SIG-M5 (cell line): ENCODE measurements around the gene DDX10.

Experiments used
- DNase-seq: peaks from one replicate; lab custom pipeline; 2025; lab: John Stamatoyannopoulos, UW

The DDX10 gene

DNA sequence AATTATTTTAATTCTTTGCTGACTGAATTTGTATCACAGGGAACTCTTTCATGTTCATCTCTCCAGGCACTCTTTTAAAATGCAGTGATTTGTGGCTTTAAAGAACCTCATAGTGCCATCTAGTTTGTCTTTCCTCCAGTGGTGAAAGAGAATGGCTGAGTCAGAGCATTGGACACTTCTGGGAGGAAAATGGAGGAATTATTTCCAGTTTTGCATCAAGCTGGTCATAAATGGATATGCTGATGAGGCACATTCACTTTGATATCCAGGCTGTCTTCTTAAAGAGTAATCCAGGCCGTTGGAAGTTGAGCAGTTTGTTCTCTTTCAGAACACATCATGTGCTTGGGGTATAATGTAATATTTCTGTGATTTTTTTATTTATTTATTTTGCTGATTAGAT is 273.7 kb downstream of the DDX10 start:
- DNase-seq = no peak

DNA sequence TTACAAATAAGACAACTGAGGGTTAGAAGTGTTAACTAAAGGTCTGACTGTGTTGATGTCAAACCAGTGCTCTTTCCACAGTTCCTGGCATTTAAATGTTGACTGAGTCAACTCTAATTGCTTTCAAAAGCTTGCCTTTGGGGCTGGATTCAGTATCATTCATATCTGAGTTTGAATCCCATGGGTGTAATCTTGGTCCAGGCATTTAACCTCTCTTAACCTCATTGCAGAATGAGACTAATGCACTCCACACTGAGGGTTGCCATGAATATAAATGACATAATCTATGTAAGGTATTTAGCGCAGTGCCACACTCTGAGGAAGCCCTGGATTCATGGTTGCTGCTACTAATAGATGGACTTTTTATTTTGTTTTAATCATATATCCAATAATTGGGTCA is 274.3 kb downstream of the DDX10 start:
- DNase-seq = no peak

DNA sequence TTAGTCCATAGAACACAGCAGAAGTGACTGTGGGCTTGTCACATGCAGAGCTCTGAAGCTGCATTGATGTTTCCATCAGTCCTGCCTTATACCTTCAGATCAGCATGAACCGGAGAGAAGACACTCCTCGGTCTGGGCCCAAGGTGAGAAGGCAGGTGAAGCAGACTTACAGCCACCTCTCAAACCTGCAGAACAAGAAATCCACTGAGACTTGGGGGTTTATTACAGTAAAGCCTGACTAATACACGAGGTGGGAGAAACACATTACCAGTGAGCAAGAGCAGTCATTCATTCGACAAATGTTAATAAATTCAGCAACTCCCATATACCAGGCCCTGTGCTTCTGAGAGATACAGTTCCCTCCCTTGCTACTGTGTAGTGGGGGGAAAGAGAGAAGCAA is 279.0 kb downstream of the DDX10 start:
- DNase-seq = no peak

DNA sequence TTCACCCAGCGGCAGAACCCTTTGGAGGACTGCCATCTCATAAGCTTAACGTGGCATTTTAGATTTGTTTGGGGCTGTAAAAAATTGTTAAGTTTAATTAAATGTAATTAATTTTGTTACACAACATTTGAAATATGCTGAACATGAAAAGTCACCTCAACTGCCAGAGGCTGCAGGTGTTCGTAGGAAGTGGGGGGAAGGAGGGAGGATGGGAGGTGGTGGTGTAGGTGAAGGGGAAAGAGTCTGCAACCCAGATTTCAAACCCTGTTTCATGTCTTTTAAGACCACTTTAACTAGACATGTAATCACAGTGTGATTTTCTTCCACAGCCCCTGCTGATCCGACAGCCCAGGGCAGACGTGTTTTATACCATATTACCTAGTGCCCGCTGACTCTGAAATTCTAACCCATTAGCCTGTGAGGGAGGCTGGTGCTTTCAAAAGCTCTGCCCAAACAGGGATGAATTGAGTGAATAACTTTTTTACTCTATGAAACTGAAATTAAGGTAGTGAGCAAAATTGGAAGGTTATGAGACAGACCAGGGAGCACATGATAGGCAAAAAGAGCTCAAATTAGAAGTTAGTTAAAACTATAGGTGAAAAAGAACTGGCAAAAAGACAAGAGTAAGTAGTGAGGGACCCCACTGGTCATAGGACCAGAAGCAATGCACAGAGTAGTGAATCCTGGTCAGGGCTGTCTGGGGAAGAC is 279.8 kb downstream of the DDX10 start:
- DNase-seq = no peak

DNA sequence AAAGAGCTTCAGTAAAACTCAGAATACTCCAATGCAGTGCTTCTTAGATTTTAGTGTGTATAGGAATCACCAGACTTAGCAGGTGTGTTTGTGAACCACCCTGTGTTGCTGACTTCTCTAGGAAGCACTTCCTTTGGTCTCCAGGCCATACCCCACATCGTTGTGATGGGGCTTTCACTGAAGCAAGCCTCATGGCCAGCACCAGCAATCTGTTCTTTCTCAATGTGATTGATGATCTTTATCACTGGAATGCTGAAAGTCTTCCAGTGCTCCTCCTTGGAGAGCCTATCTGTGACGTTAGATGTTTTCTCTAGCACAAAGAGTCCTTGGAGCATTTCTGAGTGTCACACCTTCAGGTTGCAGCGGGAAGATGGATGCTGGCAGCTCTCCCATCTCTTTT is 280.5 kb downstream of the DDX10 start:
- no peak for DNase-seq

DNA sequence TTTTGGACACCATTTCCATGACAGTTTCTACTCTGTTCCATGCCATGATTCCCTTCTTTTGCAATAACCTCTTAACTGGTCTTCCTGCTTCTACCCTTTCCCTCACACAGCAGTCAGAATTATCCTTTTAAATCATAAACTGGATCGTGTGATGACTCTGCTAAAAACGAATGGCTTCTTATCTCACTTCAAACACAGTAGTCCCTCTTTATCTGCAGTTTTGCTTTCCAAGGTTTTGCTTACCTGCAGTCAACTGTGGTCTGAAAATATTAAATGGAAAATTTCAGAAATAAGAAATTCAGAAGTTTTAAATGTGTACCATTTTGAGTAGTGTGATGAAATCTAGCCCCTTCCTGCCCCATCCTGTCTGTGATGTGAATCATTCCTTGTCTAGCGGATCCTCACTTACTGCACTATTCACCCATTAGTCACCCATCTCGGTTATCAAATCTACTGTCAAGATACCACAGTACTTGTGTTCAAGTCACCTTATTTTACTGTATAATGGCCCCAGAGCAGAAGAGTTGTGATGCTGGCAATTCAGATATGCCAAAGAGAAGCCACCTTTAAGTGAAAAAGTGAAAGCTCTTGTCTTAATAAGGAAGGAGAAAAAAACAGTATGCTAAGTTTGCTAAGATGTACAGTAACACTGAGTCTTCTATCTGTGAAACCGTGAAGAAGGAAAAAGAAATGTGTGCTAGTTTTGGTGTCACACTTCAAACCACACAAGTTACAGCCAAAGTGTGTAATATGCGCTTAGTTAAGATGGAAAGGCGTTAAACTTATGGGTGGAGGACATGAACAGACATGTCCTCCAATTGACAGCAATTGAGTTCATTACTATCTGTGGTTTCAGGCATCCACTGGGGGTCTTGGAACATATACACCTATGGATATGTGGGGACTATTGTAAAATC is 283.0 kb downstream of the DDX10 start:
- DNase-seq = no peak

DNA sequence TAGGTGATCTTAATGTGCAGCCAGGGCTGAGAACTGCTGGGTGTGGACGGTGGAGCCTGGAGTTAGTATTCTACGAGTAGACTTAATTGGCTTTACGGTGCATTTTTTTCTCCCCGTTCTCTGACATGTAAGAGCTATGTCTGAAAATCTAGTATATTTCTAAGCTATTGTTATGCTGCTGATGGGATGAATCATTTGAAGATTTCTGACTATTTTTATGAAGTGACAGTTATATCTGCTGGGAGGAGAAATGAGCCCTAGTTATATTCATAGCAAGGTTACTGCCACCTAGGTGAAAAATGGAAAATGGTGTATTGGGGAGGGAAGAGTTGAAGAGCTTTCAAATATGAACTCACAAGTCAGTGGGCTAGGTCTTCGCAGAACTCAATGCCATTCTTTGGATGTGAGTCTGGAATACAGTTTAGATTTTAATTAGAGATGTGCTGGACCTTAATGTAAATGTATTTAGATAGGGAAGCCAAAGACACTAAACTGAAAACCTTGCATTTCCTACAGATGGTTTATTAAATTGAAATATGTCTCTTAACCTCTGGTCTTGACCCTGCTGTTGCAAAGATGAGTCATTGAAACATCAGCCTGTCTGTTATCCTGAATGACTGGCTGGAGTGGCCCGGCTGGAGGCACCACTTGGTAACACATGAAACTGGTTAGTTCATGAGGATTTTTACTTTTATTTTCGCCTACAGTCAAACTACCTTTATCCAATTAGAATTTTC is 293.7 kb downstream of the DDX10 start:
- no peak for DNase-seq

DNA sequence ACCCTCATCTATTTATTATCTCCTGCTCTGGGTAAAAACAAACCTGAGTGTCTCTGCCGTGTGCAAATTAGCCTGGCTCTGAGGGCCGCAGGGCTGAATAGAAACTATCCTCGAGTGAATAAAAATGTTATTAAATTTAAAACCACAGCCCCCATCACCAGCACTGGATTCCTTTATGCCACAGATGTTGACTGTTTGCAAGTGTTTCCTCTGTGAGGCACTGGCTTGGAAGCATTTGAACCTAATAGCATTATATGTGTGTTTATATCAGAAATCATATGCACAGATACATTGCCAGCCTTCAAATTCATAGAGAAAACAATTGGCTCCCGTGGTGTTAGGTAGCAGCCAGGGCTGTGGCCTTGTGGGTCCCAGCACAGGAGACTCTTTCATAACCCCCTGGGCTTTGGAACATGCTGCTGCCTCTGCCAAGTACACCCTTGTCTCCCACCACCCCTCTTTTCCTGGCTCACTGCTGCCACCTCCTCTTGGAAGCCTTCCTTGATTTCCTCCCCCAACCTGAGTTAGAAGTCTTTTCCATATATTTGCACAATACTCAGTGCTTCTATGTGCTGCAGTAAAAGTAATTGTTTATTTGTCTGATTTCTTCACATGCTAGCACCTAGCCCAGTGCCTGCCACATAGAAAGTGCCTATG is 294.4 kb downstream of the DDX10 start:
- no peak for DNase-seq

DNA sequence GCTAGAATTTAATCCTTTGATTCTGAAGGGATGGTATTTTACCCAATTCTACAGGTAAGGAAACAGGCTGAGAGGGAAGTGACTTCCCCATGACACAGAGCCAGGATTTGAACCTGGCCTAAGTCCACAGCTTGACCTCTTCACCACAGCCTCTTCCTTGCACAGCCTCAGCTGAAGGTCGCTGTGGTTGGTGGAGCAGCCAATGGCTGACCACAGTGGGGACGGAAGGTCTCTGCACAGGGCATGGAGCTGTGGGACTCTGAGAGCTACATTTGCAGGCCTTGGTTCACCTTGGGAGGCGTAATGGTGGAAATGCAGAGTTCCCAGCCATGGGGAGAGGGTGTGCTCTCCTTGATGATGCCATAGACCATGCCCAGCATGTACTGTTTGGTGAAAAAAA is 295.0 kb downstream of the DDX10 start:
- no peak for DNase-seq

DNA sequence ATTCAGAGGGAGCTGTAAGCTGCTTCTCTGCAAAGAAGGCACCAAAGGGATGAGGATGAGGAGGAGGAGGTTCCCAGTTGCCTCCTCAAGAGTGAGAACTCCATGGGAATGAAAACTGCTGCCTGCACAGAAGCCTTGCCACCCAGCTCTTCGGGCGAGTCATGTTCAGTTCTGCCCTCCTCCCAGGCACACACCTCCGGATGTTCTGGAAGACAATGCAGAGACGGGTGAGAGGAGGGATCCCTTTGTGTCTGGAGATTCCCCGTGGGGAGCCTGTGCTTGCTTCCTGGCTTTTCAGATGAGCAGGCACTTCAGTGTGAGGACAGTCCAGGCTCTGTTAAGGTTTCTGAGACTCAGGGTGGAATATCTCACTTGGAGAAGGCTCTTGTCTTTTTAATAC is 295.6 kb downstream of the DDX10 start:
- no peak for DNase-seq

DNA sequence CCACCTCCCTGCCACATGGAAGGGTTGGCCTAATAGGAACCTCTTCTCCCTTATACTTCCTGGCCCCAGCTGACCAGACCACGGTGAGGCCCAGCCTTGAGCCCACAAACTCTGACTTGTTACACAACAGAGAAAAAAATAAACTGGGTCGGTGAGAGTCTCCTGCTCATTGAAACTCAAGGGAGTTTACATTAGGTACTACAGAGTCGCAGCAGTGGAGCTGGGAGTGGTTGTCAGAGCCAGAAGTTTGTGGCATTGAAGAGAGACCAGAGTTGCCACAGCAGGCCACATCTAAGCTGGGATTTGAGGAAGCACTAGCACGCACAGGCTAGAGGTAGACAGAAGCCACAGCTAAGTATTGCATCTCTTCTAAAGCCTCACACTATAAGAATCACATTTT is 296.2 kb downstream of the DDX10 start:
- no peak for DNase-seq

DNA sequence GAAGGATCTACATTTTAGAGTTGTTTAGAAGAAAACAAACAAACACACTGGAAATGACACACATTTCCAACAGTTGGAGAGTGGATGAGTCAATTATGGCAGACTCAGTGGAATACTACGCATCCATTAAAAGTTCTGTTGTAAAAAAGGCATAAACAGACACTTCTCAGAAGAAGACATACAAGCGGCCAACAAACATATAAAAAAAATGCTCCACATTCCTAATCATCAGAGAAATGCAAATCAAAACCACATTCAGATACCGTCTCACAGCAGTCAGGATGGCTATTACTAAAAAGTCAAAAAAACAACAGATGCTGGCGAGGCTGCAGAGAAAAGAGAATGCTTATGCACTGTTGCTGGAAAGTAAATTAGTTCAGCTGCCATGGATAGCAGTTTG is 298.2 kb downstream of the DDX10 start:
- DNase-seq = no peak

DNA sequence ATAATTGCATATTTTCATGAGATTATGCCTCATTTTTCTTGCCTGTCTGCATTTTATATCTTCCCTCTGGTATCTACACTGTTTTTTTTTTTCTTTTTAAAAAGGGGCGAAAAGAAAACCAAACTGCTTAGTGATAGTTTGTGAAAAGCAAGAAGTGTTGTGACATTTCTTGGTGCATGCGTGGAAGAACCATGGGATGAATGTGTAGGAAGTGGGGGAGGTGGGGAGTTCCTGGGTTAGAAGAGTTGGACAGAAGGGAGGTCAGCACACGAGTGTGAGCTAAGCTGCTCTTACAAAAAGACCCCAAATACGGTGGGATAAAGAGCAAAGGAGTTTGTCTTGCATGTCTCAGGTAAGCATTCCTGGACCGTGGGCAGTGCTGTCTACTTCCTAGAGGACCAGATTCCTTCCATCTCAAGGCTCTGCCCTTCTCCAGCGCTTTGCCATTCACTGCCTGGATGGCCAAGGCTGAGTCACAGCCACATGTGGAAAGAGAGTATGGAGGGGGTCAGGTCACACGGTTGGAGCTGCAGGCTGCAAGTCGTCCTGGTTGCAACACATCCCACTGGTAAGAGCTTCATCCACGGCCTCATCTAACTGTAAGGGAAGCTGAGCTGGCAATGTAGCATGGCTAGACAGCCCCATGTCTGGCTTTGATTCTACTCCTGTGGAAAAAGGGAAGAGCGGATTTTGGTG is 300.6 kb downstream of the DDX10 start:
- peak; percentile 11 for DNase-seq

DNA sequence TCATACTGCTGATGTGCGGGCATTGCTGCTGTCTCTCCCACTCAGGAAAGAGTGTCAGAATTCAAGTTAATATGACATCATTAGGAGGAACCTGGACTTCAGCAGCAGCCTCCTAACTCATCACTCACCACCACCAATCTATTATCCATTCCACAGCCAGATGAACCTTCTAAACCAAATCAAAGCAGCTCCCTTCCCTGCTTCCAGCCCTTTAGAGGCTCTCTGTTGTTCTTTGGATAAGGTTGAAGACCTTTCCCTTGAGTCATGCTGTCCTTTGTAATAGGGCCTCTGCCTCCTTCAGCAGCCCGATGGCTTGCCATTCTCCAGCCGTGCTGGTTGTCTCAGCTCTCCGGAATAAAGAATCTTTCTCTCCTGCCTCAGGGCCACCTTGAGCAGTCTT is 301.3 kb downstream of the DDX10 start:
- no peak for DNase-seq

DNA sequence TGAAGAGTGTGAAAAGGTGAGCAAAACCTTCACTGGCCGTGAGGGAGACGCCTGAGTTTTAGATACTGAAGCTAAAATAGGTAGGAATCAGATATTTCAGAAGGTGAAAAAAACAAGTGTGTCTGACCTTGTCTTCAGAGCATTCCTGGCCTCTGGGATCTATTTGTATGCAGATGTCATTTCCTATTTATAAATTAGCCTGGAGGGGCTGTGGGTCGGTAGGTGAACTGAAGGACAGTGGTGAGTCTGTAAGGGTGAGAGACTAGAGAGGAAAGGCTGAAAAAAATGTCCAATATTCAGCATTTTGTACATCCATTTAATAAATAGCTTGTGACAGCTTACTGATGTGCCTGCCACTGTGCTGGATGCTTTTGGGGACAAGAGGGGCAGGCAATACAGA is 302.1 kb downstream of the DDX10 start:
- DNase-seq = no peak

DNA sequence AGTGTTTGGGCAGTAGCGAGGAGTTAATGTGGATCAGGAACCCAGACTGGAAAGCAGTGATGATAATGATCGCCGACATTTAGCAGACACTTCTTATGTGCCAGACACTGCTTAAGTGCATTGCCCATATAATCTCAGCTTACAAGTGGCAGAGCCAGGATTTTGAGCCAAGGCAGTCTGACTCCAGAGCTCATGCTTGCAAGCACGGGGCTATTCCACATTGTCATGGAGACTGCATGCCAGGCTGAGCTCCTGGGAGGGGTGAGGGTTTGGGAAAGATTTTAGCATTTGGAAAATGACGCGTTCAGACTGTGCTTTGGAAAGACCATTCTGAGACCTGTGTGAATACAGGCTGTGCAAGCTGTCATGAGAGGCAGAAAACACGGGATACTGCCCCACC is 302.7 kb downstream of the DDX10 start:
- DNase-seq = no peak

DNA sequence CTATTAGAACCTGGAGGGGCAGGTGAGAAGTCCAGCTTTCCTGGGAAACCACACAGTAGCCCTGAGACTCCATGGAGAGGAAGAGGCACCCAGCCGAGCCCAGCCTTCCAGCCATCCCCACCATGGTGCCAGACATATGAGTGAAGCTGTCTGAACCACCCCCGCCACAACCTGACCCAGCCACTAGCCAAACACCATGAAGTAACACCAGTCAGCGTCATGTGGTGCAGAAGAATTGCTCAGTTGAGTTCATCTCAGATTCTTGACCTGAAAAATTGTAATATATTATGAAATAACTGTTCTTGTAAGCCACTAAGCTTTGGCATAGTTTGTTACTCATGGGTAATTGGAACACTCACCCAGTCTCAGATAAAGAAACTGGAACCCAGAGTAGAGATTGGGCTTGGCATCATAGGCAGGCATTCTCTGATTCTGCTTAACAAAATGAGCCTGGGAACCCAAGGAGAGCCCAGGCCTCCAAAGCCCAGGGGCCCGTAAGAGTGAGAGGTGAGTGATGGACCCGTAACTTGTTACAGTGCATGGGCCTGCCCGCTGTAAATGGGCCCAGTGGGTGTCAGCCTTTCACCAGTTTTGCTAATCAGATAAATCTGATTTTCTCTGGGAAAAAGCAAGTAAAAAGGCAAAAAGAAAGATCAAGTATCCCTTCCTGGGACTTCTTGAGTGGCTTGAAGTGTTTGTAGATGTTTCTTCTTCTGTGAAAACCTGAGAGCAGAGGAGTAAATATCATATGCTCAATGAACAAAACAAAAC is 305.5 kb downstream of the DDX10 start:
- no peak for DNase-seq

DNA sequence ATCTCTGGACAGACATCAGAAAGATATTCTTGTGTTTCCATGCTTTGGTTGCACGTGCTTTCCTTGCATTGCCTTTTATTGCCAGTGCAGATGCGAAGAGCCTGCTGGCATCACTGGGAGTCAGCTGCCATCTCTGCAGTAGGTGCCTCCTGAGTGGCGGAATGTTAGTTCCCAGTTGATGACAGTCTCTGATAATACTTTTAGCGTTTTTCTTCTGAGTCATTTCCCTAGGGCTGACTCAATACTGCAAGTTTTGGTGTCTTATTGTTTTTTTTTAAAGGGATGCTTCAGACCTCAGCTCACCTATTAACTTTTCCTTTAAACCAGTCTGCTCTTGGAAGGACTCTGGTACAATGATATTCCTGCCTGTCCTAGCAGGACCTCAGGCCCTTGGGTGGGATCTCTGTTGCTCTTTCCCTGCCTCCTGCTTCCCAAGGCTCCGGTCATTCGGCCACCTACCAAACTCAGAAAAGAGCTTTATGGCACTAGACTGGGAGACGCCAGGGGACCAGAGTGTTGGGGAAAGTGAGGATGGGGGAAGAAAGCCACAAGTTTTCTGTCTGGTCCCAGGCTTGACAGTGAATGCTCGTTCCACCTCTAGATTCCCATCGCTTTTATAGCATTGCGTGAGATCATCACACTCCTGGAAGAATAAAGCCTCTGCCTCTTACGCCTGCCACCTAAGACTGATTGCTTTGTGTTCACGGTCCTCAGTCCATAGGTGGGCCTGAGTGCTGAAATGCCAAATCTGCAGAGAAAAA is 308.7 kb downstream of the DDX10 start:
- no peak for DNase-seq

DNA sequence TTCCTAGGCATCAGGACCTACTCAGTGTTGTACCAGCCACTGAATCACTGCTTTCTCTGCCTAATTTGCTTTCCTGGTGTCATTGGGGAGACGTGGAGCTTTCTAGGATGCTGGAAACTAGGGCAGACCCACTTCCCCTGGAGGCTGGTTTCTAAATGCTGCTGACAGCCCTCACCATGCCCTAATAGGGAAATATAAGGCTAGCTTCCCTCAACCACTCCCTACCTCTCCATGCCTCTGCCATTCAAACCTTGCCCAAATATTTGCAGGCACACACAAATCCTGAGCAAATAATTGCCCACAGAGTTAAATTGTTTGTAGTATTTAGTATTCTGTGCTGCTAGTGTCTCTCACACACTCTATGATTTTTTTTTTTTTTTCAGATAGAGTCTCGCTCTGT is 310.2 kb downstream of the DDX10 start:
- no peak for DNase-seq

DNA sequence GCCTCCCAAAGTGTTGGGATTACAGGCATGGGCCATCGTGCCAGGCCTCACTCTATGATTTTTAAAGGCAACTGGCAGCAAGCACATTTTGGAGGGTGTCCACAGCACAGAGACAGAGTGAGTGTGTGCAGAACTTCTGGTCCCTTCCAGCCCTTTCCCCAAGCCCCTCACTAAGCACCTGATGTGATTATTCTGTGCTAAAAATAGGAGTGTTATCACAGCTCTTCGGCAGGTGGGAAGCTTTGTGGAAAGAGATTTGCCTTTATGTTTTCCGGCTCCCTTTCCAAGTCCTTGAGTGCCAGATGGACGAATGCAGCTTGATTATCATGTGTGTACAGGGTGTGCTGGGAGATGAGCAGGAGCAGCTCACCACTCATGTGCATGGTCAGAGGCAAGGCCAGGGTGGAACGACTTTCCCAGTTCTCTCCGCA is 310.8 kb downstream of the DDX10 start:
- DNase-seq = no peak
